Panc1 (cell line): ENCODE results near the gene PPFIA4.

Source experiments
- POLR2AphosphoS5 ChIP-seq: IDR thresholded peaks from 2 replicates; pipeline ENCODE4 v1.6.1; 2012; ENCODE audit warnings: mild to moderate bottlenecking, low read depth, low read length, moderate library complexity
- TF ChIP-seq, protein P1 (sequence below): fragments of 450-650 bp; IDR thresholded peaks from 2 replicates; pipeline ENCODE4 v1.5.1; 2017; ENCODE audit warnings: mild to moderate bottlenecking
- TF ChIP-seq, protein P2 (sequence below), 2 experiments: IDR thresholded peaks; 2 replicates each; pipeline ENCODE4 v1.6.1; 2011 to 2012; ENCODE audit warnings: low read depth in 2 of 2, control low read depth in 1 of 2, low read length in 1 of 2, mild to moderate bottlenecking in 1 of 2, moderate library complexity in 1 of 2; ENCODE audit not compliant: insufficient read depth in 1 of 2

DNA sequence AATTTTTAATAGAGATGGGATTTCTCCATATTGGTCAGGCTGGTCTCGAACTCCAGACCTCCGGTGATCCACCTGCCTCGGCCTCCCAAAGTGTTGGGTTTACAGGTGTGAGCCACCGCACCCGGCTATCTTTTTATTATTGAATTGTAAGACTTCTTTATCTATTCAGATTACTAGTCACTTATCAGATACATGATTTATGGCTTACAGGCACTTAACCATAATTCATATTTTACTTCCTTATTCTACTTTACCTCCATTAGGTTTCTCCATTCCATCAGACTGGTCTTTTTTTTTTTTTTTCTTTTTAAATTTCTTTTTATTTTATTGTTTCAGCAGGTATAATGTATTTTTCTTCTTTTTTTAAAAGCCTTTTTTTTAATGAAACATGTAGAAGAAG lies 14.7 kb upstream of the PPFIA4 start:
- TF ChIP-seq, protein P1, sequence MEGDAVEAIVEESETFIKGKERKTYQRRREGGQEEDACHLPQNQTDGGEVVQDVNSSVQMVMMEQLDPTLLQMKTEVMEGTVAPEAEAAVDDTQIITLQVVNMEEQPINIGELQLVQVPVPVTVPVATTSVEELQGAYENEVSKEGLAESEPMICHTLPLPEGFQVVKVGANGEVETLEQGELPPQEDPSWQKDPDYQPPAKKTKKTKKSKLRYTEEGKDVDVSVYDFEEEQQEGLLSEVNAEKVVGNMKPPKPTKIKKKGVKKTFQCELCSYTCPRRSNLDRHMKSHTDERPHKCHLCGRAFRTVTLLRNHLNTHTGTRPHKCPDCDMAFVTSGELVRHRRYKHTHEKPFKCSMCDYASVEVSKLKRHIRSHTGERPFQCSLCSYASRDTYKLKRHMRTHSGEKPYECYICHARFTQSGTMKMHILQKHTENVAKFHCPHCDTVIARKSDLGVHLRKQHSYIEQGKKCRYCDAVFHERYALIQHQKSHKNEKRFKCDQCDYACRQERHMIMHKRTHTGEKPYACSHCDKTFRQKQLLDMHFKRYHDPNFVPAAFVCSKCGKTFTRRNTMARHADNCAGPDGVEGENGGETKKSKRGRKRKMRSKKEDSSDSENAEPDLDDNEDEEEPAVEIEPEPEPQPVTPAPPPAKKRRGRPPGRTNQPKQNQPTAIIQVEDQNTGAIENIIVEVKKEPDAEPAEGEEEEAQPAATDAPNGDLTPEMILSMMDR = no peak
- TF ChIP-seq, protein P2, sequence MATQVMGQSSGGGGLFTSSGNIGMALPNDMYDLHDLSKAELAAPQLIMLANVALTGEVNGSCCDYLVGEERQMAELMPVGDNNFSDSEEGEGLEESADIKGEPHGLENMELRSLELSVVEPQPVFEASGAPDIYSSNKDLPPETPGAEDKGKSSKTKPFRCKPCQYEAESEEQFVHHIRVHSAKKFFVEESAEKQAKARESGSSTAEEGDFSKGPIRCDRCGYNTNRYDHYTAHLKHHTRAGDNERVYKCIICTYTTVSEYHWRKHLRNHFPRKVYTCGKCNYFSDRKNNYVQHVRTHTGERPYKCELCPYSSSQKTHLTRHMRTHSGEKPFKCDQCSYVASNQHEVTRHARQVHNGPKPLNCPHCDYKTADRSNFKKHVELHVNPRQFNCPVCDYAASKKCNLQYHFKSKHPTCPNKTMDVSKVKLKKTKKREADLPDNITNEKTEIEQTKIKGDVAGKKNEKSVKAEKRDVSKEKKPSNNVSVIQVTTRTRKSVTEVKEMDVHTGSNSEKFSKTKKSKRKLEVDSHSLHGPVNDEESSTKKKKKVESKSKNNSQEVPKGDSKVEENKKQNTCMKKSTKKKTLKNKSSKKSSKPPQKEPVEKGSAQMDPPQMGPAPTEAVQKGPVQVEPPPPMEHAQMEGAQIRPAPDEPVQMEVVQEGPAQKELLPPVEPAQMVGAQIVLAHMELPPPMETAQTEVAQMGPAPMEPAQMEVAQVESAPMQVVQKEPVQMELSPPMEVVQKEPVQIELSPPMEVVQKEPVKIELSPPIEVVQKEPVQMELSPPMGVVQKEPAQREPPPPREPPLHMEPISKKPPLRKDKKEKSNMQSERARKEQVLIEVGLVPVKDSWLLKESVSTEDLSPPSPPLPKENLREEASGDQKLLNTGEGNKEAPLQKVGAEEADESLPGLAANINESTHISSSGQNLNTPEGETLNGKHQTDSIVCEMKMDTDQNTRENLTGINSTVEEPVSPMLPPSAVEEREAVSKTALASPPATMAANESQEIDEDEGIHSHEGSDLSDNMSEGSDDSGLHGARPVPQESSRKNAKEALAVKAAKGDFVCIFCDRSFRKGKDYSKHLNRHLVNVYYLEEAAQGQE (IDR thresholded peaks at IDR 0.05; ENCODE audit: insufficient read depth in 1 of 2, low read depth in 2 of 2, low read length in 1 of 2) = no peak
- no peak for TF ChIP-seq POLR2AphosphoS5
